HG03095 (cell line): Measurements from ENCODE around the gene DNAJC10.

Experiments
- ATAC-seq: cut with Tn5 transposase; IDR thresholded peaks from one replicate; pipeline ENCODE4 v1.9.1; 2021; ENCODE audit warnings: moderate library complexity; ENCODE audit not compliant: unreplicated experiment

Gene DNAJC10

DNA sequence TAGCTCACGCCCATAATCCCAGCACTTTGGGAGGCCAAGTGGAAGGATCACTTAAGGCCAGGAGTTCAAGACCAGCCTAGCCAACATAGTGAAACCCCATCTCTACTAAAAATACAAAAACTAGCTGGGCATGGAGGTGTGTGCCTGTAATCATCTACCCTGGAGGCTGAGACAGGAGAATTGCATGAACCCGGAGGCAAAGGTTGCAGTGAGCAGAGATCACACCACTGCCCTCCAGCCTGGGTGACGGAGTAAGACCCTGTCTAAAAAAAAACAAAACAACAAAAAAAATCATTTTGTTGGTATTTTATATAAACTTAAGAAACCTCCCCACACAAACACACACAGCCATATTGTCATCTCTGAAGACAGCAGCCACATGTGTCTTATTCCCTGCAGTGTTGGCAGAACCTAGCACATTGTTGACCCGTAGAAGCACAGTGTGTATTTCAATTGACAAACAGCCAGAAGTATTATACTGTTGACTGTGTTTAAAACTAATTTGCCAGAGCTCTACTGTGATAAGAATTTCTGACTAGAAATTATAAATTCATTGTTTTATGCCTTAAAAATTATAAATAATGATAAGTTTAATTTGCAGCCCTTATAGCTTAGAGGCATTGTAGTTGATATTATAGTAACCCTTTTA, 68.1 kb downstream of the DNAJC10 start:
- no peak for ATAC-seq

DNA sequence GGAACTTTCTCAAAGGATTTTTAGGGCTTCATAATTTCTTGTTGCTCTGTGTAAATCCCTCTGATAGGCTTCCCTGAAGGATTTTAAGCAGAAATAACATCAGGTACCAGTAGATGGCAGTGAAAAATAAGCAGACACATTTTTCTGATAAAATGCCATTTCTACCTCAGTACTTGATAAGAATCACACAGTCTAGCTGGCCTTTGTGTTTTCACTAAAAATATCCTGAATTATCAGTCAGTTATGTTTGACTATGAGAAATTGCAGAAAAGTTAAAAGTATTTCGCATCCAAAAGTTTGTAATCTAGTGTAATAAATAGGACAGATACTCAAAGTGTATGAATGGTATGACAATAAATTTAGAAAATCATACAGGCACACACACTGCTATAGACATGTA, 68.7 kb downstream of the DNAJC10 start:
- no peak for ATAC-seq

DNA sequence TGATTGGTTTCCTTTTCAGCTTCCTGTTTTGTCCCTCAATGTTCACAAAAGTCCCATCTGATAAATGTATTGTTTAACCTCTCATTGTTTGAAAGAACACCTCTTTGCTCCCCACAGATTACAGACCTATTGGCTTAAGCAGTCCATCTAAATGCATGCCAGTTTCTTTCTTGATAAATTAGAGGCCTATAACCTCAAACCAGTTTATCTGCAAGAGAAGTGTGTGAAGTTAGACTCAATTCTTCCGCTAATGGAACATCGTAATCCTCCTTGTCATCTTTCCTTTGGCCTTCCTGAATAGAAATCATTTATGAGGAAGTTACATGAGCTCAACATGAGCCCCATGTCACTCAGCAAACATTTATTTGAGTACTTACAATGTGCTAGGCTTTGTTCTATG, 76.4 kb downstream of the DNAJC10 start:
- no peak for ATAC-seq

DNA sequence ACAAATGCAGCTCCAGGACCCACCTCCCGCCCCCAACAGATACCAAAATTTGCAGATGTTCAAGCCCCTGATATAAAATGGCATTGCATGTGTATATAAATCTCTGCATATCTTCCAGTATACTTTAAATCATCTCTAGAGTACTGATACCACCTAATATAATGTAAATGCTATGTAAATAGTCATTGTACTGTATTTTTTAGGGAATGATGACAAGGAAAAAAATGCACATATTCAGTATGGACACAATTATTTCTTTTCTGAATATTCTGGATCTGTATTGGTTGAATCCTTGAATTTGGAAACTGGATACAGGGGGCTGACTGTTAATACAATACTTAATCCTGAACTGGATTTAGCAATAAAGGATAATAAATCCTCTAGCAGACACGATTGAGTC, 82.7 kb downstream of the DNAJC10 start:
- no peak for ATAC-seq

DNA sequence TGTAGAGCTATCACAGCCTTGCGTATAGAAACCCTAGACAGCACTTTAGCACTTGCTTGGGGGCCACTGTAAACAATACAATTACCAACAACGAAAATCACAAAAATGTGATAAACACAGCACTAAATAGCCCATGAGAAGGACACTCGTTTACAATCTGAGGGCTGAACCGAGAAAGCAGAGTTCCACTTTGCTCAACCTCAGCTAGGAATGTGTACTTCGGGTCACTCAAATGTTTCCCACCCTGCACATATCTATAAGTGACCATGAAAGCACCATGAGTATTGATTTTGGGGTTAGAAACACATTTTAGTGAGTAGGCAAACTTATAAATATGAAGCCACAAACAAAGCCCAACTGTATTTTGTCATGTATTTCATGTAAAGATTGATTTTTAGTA, 88.1 kb downstream of the DNAJC10 start:
- no peak for ATAC-seq

DNA sequence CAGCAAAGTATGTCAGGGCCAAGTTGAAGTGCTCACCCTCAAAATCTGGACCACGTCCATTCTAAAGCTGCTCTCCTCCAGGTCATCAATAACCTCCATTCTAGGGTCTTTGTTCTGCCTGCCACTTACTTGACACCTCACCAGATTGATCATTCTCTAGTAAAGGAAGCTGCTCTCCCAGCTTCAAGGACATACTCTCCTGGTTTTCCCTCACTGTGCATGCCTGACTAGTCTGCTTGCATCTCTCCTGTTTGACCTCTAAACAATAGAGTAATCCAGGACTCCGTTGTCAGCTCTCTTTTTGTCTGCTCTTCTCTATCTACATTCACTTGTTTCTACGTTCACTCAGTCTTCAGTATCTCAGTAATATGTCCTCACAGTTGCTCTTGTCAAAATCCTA, 91.3 kb downstream of the DNAJC10 start:
- no peak for ATAC-seq

DNA sequence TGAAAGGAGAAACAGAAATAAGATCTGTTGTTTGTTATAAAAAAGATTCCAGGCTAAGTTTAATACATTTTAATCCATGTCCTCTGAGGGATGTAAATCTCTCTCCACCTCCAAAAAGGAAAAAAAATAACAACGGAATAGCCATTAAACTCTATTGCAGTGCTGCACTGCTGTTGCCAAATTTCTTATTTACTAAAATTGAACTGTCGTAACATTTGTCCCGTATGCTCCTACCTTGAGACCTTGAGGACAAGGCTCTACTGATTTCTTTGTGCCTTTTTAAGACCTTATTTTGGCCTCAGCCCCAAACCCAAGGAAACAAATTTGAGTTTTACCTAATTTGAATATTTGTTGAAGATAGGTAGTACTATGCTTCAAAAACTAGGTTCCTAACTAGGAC, 94.0 kb downstream of the DNAJC10 start:
- ATAC-seq = no peak

DNA sequence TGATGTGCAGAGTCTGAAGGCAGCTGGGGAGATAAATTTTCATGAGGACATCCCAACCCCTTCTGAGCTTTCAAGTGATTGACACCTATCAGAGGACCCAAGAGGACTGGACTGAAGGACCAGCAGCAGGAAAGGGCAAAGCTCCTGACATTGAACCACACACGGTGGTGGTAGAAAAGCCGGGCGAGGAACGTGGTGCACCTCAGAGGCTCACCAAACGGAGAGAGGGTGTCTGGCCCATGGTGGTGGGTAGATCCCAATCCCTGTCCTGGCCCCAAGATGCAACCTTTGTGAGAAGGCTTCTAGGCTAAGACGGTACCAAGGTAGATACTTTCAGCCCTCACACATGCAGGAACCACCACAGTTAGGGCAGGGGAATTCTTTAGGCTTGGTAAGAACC, 98.3 kb downstream of the DNAJC10 start:
- no peak for ATAC-seq

DNA sequence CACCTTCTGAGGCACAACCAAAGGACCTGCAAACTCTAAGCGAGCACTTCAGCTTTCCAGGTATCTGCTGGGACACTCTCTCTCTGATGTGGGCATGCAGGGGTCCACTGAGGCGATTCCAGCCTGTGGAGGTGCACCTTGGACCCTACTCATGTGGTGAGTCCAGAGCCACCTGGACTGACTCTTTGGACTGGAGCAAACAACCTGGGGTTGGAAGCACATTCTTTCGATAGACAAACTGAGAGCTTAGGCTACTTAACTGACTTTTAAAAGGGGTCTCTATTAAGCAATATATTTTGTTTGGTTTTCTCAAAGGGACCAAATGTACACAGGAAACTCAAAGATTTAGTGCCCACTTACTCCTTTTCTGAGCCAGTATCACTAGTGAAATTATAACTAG, 98.7 kb downstream of the DNAJC10 start:
- ATAC-seq = no peak

DNA sequence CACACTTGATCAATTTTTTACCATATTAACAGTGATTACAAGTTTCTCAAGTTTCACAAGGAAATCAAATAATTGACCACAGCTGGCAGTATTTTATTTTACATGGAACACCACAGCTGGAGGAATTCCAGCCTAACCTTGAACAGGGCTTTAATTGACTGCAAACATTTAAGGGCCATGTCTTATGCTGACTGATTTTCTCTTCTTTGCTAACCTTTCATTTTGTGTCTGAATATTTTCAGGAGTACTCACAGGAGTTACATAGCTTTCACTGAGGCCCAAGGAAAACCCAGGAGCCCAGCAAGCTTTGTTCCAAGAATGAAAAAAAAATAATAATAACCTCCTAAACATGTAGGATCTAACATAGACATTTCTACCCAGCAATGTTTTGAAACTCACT, 100.8 kb downstream of the DNAJC10 start:
- ATAC-seq = no peak

DNA sequence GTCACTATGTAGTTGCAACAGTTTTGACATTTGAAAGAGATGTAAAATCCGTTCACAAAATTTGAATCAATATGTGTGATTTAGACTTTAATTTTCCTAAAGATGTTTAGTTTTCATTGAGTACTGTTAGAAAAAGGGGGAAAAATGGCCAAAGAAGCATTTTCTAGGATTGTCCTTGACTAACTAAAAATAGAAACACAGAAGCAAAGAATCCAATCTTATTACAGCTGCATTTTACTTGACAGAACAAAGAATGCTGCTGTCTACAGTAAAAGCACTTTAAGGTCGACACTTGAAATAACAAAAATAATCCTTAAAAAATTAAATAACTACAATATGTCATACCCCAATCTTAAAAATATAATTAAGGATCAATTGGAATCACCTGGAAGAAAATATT, 101.5 kb downstream of the DNAJC10 start:
- no peak for ATAC-seq

DNA sequence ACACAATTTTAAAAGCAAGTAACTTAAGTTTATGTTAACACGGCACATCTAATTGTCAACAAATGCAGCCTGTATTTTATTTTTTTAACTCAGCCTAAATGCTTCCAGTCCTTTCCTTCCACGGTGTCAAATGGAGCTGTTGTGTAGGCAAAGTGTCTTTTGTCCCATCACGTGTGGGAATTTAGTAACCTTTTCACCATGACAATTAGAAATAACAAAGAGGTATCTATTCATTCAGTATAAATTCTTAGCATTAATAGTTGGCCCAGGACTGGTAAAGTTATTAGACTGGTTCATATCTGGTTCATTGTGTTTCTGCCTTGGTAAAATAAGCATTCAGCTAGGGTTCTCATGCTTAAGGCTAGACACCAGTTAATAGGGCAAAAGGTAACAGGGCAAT, 102.4 kb downstream of the DNAJC10 start:
- no peak for ATAC-seq

DNA sequence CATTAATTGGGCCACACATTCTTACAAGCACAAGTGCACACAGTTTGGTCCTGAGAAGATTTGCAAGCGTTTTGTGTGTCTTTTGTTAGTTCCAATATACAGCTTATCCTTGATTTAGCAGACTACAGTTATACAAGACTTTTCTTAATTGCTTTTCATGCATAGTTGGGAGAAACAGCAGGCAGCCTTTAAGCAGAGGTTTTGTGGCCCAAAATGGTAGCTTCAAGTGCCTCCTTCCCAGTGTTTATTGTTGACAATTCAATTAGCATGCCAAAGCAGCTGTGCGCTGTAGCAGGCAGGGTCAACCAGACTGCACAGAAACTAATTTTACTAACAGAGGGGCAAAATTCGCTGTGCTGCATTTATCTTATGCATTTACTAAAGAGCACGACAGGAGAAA, 102.9 kb downstream of the DNAJC10 start:
- ATAC-seq = no peak

DNA sequence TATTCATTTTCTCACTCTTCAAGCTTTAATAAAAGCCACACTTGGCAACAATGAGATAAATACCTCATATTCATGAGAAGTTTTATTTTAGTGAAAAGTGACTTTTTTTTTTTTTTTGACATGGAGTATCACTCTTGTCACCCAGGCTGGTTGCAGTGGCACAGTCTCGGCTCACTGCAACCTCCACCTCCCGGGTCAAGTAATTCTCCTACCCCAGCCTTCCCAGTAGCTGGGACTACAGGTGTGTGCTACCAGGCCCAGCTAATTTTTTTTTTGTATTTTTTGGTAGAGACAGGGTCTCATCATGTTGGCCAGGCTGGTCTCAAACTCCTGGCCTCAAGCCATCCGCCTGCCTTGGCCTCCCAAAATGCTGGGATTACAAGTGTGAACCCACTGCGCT, 103.4 kb downstream of the DNAJC10 start:
- no peak for ATAC-seq

DNA sequence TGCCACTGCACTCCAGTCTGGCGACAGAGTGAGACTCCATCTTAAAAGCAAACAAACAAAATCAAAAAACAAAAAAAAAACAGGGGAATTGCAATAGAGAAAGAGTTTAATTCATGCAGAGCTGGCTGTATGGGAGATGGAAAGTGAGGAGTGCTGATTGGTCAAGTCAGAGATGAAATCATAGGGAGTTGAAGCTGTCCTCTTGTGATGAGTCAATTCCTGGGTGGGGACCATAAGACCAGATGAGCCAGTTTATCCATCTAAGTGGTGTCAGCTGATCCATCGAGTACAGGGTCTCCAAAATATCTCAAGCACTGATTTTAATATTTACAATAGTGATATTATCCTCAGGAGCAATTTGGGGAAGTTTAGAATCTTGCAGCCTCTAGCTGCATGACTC, 105.1 kb downstream of the DNAJC10 start:
- no peak for ATAC-seq

DNA sequence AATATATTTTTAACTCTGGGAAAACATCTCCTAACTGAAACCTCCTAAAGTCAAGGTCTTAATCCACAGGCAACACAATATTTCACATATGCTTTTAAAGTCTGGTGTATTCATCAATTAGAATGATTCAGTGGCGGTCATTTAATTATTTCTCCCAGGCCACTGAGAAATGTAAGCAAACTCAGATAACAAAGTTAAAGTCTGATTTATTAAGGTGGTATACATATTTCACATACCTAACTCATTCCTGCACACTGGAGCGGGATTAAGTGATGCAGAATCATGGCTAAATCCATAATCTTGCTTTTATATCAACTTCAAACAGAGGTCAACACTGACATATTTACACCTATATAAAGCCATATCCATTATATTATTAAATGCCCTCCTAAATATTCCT, 106.7 kb downstream of the DNAJC10 start:
- ATAC-seq = no peak

DNA sequence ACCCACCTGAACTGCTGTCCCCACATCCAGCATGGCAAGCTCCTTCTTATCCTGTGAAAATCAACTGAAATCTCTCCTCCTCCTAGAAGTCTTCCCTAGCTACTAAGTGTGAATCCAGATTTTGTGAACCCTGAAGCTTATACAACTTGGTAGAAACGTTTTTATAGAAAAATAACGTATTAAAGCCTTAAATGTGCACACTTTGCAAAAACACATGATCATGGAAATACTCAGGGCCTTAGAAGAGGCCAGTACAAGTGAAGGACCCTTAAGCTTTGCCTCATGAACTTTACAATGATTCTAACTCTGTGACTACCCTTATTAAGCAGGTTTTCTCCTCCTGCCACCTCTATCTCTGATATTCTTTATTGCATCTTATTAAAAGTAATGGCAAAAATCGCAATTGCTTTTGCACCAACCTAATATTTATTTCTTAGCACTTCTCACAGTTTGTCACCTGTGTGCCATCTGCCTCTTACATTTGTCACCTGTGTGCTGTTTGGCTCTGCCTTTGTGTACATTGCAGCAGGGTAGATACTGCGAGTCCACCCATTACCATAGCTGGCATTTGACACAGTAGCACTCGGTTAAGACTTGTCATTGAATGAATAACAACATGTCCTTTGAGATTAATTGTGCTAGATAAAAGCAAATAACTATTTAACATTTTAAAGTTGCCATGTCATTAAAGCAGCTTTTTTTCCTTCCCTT, 108.2 kb downstream of the DNAJC10 start:
- no peak for ATAC-seq

DNA sequence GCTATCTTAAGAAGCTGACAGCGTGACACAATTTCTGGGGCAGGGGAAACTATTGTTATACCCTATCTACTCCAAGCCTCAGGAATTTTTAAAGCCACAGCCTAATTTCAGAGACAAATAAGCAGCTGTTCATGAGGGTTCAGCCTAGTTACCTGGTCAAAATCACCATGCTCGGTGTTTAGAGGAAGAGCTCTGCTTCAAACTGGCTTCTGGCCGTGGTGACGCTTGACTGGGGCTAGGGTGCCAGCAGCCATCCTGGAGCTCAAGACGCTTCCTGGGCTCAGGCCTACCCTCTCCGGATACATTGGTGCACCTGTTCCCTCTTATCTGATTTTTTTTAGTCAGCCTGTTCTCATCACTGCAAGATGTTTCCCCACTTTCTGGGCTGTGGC, 108.7 kb downstream of the DNAJC10 start:
- no peak for ATAC-seq

DNA sequence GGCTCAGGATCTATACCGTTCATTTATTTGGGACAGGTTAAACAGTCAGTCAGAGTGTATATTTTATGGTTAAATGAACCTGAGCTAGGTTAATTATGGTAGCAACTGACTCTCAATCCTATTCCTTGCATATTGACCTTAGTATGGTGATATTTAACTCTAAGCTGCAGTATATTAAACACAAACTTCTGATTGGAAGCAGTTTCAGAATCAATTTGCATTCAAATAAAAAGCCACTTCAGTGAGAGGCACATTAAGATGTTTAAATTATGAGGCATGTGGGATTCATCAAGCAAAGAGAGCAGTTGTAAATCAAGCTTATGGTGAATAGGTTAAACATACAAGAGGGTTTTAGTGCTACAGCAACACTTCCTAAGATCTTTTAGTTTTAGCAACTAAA, 110.0 kb downstream of the DNAJC10 start:
- ATAC-seq = no peak

DNA sequence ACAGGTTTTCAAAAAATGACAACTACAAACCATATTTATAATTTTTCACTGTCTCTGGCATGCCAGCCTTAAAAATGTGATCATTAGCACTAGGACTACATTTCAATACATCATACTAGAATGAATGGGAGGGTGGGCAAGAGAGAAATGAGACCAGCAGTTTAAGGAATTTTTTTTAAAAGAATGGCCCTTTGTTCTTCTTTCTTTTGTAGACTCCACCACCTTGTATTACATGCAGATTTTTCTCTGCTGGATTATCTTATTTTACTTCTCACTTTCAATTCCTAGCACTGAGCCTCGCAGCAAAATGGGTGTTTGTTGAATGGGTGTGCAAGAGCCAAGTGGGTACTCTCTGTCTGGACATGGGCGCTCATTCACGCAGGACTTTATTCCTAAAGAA, 110.4 kb downstream of the DNAJC10 start:
- no peak for ATAC-seq

DNA sequence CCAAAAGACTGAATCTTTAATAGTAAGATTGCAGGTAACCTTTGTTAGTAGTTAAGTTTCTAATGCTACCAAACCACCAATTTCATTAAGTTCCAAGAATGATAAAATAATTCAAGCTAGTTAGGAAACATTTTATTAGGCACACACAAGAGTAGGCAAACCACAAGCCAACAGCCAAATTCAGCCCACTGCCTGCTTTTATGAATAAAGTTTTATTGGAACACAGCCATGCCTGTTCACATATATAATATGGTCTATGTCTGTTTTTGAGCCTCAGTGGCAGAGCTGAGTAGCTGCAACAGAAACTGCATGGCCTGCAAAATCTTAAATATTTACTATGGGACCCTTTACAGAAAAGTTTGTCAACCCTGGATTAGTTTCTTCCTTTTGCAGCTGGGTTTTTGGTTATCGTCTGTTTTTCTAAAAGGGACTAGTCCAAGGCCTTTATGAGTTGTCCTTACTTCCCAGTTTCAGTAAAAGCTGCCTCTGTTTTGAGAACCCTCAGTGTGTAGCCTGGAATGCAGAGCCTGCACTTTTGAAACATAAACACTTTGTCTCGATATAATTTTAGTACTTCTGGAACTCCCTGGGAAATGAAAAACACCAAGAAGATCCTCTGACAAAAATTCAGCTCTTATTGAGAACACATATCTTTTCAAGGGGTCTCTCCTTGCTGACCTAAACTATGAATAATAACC, 111.3 kb downstream of the DNAJC10 start:
- ATAC-seq = no peak

DNA sequence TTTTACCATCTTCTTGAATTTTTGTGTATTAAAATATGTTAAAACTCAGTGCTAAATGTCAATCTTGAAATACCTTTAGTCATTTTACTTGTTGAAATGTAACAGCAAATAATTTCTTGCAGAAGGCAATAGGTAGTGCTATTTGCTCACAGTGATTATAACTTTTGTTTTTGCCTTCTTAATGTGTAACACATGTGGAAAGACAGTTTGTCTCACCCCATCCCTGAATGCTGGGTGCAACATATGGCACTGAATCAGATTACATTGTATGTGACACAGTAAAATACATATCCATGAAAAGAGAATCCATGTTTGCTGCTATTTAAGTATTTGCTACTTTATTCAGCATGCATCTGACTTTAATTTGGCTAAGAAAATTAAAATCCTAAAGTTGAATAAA, 115.0 kb downstream of the DNAJC10 start:
- ATAC-seq = no peak
